ENCODE measurements around the gene EFR3B. TPM values are rescaled to one million over a fixed set of nuclear protein-coding genes. Genes with fewer than 3 reads are reported as not detected.
"Not testable (repeated sequence)": the region's sequence is repeated elsewhere in the genome, so short reads cannot be mapped to it uniquely, and the experiment has no call there.

The EFR3B gene
- polyA plus RNA-seq, 1 of the 3 experiments (the other 2 are of a cell fraction), result 1.5 TPM

DNA sequence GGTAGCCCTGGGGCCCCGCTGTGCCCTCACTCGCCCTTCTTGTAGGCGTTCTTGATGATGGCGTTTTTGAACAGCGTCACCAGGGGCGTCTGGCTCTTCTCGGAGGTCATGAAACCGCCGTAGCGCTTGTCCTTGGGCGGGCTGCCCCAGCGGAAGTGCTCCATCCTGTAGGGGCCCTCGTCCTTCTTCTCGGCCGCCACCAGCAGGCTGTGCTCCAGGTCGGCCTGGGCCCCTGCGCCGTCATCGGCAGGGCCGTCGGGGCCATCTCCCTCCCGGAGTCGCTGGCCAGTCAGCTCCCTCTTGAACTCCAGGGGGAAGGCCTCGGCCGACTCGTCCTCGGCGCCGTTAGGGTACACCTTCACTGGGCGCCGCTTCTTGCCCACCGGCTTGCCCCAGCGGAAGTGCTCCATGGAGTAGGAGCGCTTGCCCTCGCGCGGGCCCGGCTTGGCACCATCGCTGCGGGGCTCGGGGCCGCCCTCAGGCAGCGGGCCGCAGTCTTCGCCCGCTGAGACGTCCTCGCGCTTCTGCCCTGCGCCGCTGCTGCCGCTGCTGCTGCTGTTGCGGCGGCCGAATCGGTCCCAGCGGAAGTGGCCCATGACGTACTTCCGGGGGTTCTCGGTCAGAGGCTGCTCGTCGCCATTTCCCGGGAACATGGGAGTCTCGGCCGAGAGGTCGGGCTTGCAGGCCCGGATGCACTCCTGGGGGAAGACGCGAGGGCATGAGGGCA is 119.3 kb downstream of the EFR3B start:
- Histone ChIP-seq H3K4me3 (ENCODE audit: low read depth in 2 of 2, low read length in 1 of 2) (no peak overlapping the region), H3K4me1 (ENCODE audit: control insufficient read depth in 1 of 2, insufficient read depth in 2 of 2, low read depth in 1 of 2, low read length in 1 of 2) (peaks cover 0 to 12% of the 10 kb centered on the region in 2 experiments; a peak in 1 of 4 replicates), H3F3A (replicated peaks; ENCODE audit: insufficient read depth) (no peaks in the 10 kb centered on the region), H3K27me3 (ENCODE audit: insufficient read depth) (peaks cover 9% of the 10 kb centered on the region; the same call in 1 of the 2 replicates), H3K79me2 (ENCODE audit: insufficient read depth) (no peaks in the 10 kb centered on the region), H3K4me2 (no peak overlapping the region), H3K9me2 (no peaks in the 10 kb centered on the region), H3K9me3 (no peaks in the 10 kb centered on the region), H3K36me3 (replicated peaks in 1 of 2; ENCODE audit: control insufficient read depth in 1 of 2, insufficient read depth in 2 of 2, low read length in 1 of 2) (no peaks in the 10 kb centered on the region), H2AFZ (ENCODE audit: low read depth) (no peak overlapping the region), H3K27ac (ENCODE audit: low read depth in 2 of 2, low read length in 1 of 2) (no peak overlapping the region), H3K9ac (no peak overlapping the region), H4K20me1 (ENCODE audit: insufficient read depth) (no peaks in the 10 kb centered on the region)
- TF ChIP-seq MEF2A (IDR thresholded peaks at IDR 0.05; ENCODE audit: borderline replicate concordance, low read depth), result no peak
- TF ChIP-seq, protein P1, sequence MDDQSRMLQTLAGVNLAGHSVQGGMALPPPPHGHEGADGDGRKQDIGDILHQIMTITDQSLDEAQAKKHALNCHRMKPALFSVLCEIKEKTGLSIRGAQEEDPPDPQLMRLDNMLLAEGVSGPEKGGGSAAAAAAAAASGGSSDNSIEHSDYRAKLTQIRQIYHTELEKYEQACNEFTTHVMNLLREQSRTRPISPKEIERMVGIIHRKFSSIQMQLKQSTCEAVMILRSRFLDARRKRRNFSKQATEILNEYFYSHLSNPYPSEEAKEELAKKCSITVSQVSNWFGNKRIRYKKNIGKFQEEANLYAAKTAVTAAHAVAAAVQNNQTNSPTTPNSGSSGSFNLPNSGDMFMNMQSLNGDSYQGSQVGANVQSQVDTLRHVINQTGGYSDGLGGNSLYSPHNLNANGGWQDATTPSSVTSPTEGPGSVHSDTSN (IDR thresholded peaks at IDR 0.05), result no peak
- no peak for TF ChIP-seq POLR2AphosphoS5 (IDR thresholded peaks at IDR 0.05; ENCODE audit: low read depth, low read length)
- no peak for TF ChIP-seq MXI1 (IDR thresholded peaks at IDR 0.05; ENCODE audit: low read depth, low read length)
- CTCF ChIA-PET, result interaction anchor here (1.2 kb wide), 1 partner anchor 32 kb away, joined by 3 read pairs; no protein-coding TSS in a partner anchor
- WGBS (ENCODE audit: low lambda C conversion rate), result 96% methylated on average over 68 of the region's 69 CpGs
- no peak for DNase-seq
- POLR2A ChIA-PET, result no interaction called here

- DNase-seq; H3K79me2 ChIP-seq (ENCODE audit: insufficient read depth); H3K4me2 ChIP-seq; POLR2A ChIA-PET; H3K9me2 ChIP-seq; H3K9me3 ChIP-seq; H2AFZ ChIP-seq (ENCODE audit: low read depth); H4K20me1 ChIP-seq (ENCODE audit: insufficient read depth); H3F3A ChIP-seq (replicated peaks; ENCODE audit: insufficient read depth); H3K27ac ChIP-seq (ENCODE audit: low read depth in 2 of 2, low read length in 1 of 2); H3K36me3 ChIP-seq (replicated peaks in 1 of 2; ENCODE audit: control insufficient read depth in 1 of 2, insufficient read depth in 2 of 2, low read length in 1 of 2); H3K9ac ChIP-seq; H3K4me3 ChIP-seq (ENCODE audit: low read depth in 2 of 2, low read length in 1 of 2): not testable (repeated sequence)
- 90% methylated on average over 7 of the region's 7 CpGs for WGBS (ENCODE audit: low lambda C conversion rate)
- CTCF ChIA-PET, result interaction anchor here (0.8 to 8.5 kb wide), 5 partner anchors 26 to 187 kb away, joined by 3 to 121 read pairs (median 7); no protein-coding TSS in a partner anchor
- peaks cover 11% of the 10 kb centered on the region; the same call in 1 of the 2 replicates for H3K27me3 ChIP-seq (ENCODE audit: insufficient read depth)
- peaks cover 0 to 12% of the 10 kb centered on the region in 2 experiments; a peak in 1 of 4 replicates for H3K4me1 ChIP-seq (ENCODE audit: control insufficient read depth in 1 of 2, insufficient read depth in 2 of 2, low read depth in 1 of 2, low read length in 1 of 2)
These were observed 120.2 kb downstream of the EFR3B start for GRCh38 chr2:25162061-25162460.

- peaks cover 35% of the 10 kb centered on the region for H3K27me3 ChIP-seq (ENCODE audit: insufficient read depth)
- no peak overlapping the region for H3K27ac ChIP-seq (ENCODE audit: low read depth in 2 of 2, low read length in 1 of 2)
These were observed 122.7 kb downstream of the EFR3B start for GRCh38 chr2:25164561-25164960.

More at GRCh38 chr2:25164561-25164960, 122.7 kb downstream of the EFR3B start:
- WGBS (ENCODE audit: low lambda C conversion rate), result 66% methylated on average over 5 of the region's 8 CpGs
- Histone ChIP-seq H3K36me3 (replicated peaks in 1 of 2; ENCODE audit: control insufficient read depth in 1 of 2, insufficient read depth in 2 of 2, low read length in 1 of 2) (no peaks in the 10 kb centered on the region), H3K9me3 (no peaks in the 10 kb centered on the region), H3K4me2 (no peak overlapping the region), H3K79me2 (ENCODE audit: insufficient read depth) (no peaks in the 10 kb centered on the region), H4K20me1 (ENCODE audit: insufficient read depth) (no peaks in the 10 kb centered on the region), H3F3A (replicated peaks; ENCODE audit: insufficient read depth) (no peaks in the 10 kb centered on the region), H2AFZ (ENCODE audit: low read depth) (no peak overlapping the region), H3K9ac (no peak overlapping the region), H3K4me1 (ENCODE audit: control insufficient read depth in 1 of 2, insufficient read depth in 2 of 2, low read depth in 1 of 2, low read length in 1 of 2) (peaks cover 0 to 19% of the 10 kb centered on the region in 2 experiments; a peak in 1 of 4 replicates), H3K4me3 (ENCODE audit: low read depth in 2 of 2, low read length in 1 of 2) (no peak overlapping the region), H3K9me2 (no peaks in the 10 kb centered on the region)
- TF ChIP-seq, protein P2, sequence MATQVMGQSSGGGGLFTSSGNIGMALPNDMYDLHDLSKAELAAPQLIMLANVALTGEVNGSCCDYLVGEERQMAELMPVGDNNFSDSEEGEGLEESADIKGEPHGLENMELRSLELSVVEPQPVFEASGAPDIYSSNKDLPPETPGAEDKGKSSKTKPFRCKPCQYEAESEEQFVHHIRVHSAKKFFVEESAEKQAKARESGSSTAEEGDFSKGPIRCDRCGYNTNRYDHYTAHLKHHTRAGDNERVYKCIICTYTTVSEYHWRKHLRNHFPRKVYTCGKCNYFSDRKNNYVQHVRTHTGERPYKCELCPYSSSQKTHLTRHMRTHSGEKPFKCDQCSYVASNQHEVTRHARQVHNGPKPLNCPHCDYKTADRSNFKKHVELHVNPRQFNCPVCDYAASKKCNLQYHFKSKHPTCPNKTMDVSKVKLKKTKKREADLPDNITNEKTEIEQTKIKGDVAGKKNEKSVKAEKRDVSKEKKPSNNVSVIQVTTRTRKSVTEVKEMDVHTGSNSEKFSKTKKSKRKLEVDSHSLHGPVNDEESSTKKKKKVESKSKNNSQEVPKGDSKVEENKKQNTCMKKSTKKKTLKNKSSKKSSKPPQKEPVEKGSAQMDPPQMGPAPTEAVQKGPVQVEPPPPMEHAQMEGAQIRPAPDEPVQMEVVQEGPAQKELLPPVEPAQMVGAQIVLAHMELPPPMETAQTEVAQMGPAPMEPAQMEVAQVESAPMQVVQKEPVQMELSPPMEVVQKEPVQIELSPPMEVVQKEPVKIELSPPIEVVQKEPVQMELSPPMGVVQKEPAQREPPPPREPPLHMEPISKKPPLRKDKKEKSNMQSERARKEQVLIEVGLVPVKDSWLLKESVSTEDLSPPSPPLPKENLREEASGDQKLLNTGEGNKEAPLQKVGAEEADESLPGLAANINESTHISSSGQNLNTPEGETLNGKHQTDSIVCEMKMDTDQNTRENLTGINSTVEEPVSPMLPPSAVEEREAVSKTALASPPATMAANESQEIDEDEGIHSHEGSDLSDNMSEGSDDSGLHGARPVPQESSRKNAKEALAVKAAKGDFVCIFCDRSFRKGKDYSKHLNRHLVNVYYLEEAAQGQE (IDR thresholded peaks at IDR 0.05; ENCODE audit: low read depth, low read length), result no peak; the same call in 1 of the 2 replicates
- TF ChIP-seq TCF12 (IDR thresholded peaks at IDR 0.05), result no peak
- TF ChIP-seq, protein P3, sequence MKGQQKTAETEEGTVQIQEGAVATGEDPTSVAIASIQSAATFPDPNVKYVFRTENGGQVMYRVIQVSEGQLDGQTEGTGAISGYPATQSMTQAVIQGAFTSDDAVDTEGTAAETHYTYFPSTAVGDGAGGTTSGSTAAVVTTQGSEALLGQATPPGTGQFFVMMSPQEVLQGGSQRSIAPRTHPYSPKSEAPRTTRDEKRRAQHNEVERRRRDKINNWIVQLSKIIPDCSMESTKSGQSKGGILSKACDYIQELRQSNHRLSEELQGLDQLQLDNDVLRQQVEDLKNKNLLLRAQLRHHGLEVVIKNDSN (IDR thresholded peaks at IDR 0.05; ENCODE audit: borderline replicate concordance, low read depth), result no peak
- TF ChIP-seq RAD21 (IDR thresholded peaks at IDR 0.05; ENCODE audit: low read length), result no peak
- TF ChIP-seq RCOR1 (IDR thresholded peaks at IDR 0.05; ENCODE audit: low read length), result no peak
- no peak for TF ChIP-seq YY1 (IDR thresholded peaks at IDR 0.05; ENCODE audit: low read depth)
- no peak for TF ChIP-seq GABPA (IDR thresholded peaks at IDR 0.05; ENCODE audit: low read depth)
- ChIA-PET CTCF (interaction anchor here (1.3 to 8.5 kb wide), 9 partner anchors 10 to 189 kb away, joined by 3 to 121 read pairs (median 11); no protein-coding TSS in a partner anchor), POLR2A (no interaction called here)
- no peak for DNase-seq

All from SK-N-SH (cell line).